ACC112 (cell line): ENCODE results near the gene CACTIN.
"Not testable (repeated sequence)": the region's sequence is repeated elsewhere in the genome, so short reads cannot be mapped to it uniquely, and the experiment has no call there.

Experiments used
- H2AFZ ChIP-seq: fragments of 200-600 bp; sonication (generic); one replicate; pipeline ENCODE4 v1.6.0; 2017; ENCODE audit warnings: antibody characterized with exemption, low read length; ENCODE audit not compliant: unreplicated experiment
- H3K27ac ChIP-seq: fragments of 200-600 bp; sonication (generic); 2 replicates; pipeline ENCODE4 v1.5.1; 2014; ENCODE audit warnings: low read depth, mild to moderate bottlenecking, antibody characterized with exemption, low read length, moderate library complexity
- H3K27me3 ChIP-seq: fragments of 200-600 bp; sonication (generic); 2 replicates; pipeline ENCODE4 v1.6.1; 2014; ENCODE audit warnings: mild to moderate bottlenecking, antibody characterized with exemption, low read length, moderate library complexity, mixed read lengths; ENCODE audit not compliant: insufficient read depth
- H3K36me3 ChIP-seq: fragments of 200-600 bp; sonication (generic); 2 replicates; pipeline ENCODE4 v1.6.1; 2016; ENCODE audit warnings: mild to moderate bottlenecking, antibody characterized with exemption, low read length, moderate library complexity, mixed read lengths; ENCODE audit not compliant: insufficient read depth
- H3K4me1 ChIP-seq: fragments of 200-600 bp; sonication (generic); one replicate; pipeline ENCODE4 v1.6.1; 2016; ENCODE audit warnings: low read length, mixed read lengths; ENCODE audit not compliant: insufficient read depth, unreplicated experiment, control insufficient read depth
- H3K4me3 ChIP-seq: fragments of 200-600 bp; sonication (generic); 2 replicates; pipeline ENCODE4 v1.5.1; 2014; ENCODE audit warnings: mild to moderate bottlenecking, low read depth, low read length
- H3K79me2 ChIP-seq: fragments of 200-600 bp; sonication (generic); one replicate; pipeline ENCODE4 v1.6.0; 2016; ENCODE audit warnings: low read length; ENCODE audit not compliant: control insufficient read depth, unreplicated experiment, insufficient read depth

The CACTIN gene

GRCh38 chr19:3669082-3669946 lies 42.7 kb upstream of the CACTIN start:
- Histone ChIP-seq H3K27ac (no peak overlapping the region), H3K27me3 (no peaks in the 10 kb centered on the region), H2AFZ (no peak overlapping the region), H3K79me2 (peaks cover 3% of the 10 kb centered on the region), H3K4me1 (peaks cover 24% of the 10 kb centered on the region), H3K36me3 (no peaks in the 10 kb centered on the region), H3K4me3 (no peak overlapping the region)

GRCh38 chr19:3668331-3669081 lies 41.9 kb upstream of the CACTIN start:
- Histone ChIP-seq H3K27me3 (no peaks in the 10 kb centered on the region), H3K36me3 (no peaks in the 10 kb centered on the region), H3K27ac (no peak overlapping the region), H2AFZ (no peak overlapping the region), H3K4me1 (peaks cover 24% of the 10 kb centered on the region), H3K4me3 (no peak overlapping the region), H3K79me2 (peaks cover 3% of the 10 kb centered on the region)

GRCh38 chr19:3667766-3668165 lies 41.2 kb upstream of the CACTIN start:
- H3K27me3 ChIP-seq = no peaks in the 10 kb centered on the region
- H2AFZ ChIP-seq = no peak overlapping the region

GRCh38 chr19:3667037-3667638 lies 40.5 kb upstream of the CACTIN start:
- Histone ChIP-seq H3K27ac (no peak overlapping the region), H3K36me3 (no peaks in the 10 kb centered on the region), H3K27me3 (no peaks in the 10 kb centered on the region), H3K79me2 (peaks cover 3% of the 10 kb centered on the region), H3K4me3 (no peak overlapping the region), H3K4me1 (peaks cover 24% of the 10 kb centered on the region), H2AFZ (no peak overlapping the region)

More at GRCh38 chr19:3667766-3668165, 41.2 kb upstream of the CACTIN start:
- H3K36me3 ChIP-seq = no peaks in the 10 kb centered on the region
- peaks cover 24% of the 10 kb centered on the region for H3K4me1 ChIP-seq
- no peak overlapping the region for H3K4me3 ChIP-seq
- H3K27ac ChIP-seq = no peak overlapping the region
- peaks cover 3% of the 10 kb centered on the region for H3K79me2 ChIP-seq

- peaks cover 20% of the 10 kb centered on the region for H3K4me1 ChIP-seq
- H2AFZ ChIP-seq = not testable (repeated sequence)
Measured at GRCh38 chr19:3666545-3666856, 39.9 kb upstream of the CACTIN start.

GRCh38 chr19:3665681-3666544 lies 39.3 kb upstream of the CACTIN start:
- no peaks in the 10 kb centered on the region for H3K79me2 ChIP-seq
- no peak overlapping the region for H3K27ac ChIP-seq
- no peaks in the 10 kb centered on the region for H3K27me3 ChIP-seq
- no peak overlapping the region for H3K4me3 ChIP-seq
- H3K4me1 ChIP-seq = peaks cover 14% of the 10 kb centered on the region
- no peaks in the 10 kb centered on the region; the same call in 1 of the 2 replicates for H3K36me3 ChIP-seq
- no peak overlapping the region for H2AFZ ChIP-seq

More at GRCh38 chr19:3666545-3666856, 39.9 kb upstream of the CACTIN start:
- H3K27me3 ChIP-seq, H3K79me2 ChIP-seq, H3K27ac ChIP-seq, H3K36me3 ChIP-seq, H3K4me3 ChIP-seq: not testable (repeated sequence)

- Histone ChIP-seq H3K27ac (no peak overlapping the region), H3K79me2 (no peaks in the 10 kb centered on the region), H3K4me3 (no peak overlapping the region), H3K27me3 (no peaks in the 10 kb centered on the region), H3K4me1 (peaks cover 5% of the 10 kb centered on the region), H2AFZ (no peak overlapping the region), H3K36me3 (no peaks in the 10 kb centered on the region; the same call in 1 of the 2 replicates)
Measured at GRCh38 chr19:3664879-3665642, 38.5 kb upstream of the CACTIN start.

GRCh38 chr19:3663838-3664237 lies 37.2 kb upstream of the CACTIN start:
- no peaks in the 10 kb centered on the region; the same call in 1 of the 2 replicates for H3K36me3 ChIP-seq

GRCh38 chr19:3661284-3662238 lies 35.0 kb upstream of the CACTIN start:
- Histone ChIP-seq H3K4me3 (no peak overlapping the region), H3K4me1 (no peaks in the 10 kb centered on the region), H3K27ac (no peak overlapping the region), H3K79me2 (no peaks in the 10 kb centered on the region), H3K36me3 (no peaks in the 10 kb centered on the region; the same call in 1 of the 2 replicates), H2AFZ (no peak overlapping the region), H3K27me3 (no peaks in the 10 kb centered on the region)

More at GRCh38 chr19:3663838-3664237, 37.2 kb upstream of the CACTIN start:
- Histone ChIP-seq H3K4me3 (no peak overlapping the region), H3K4me1 (no peaks in the 10 kb centered on the region), H3K27me3 (no peaks in the 10 kb centered on the region), H2AFZ (no peak overlapping the region), H3K79me2 (no peaks in the 10 kb centered on the region), H3K27ac (no peak overlapping the region)
